H4 (cell line): ENCODE results near the gene ETF1. TPM values are rescaled to one million over a fixed set of nuclear protein-coding genes. Genes with fewer than 3 reads are reported as not detected.
"Not testable (repeated sequence)": the region's sequence is repeated elsewhere in the genome, so short reads cannot be mapped to it uniquely, and the experiment has no call there.

Experiments used
- DNase-seq: peaks from one replicate; pipeline ENCODE4 v3.0.0-alpha.2; 2015; ENCODE audit warnings: low spot score
- total RNA-seq: library from RNA; depleted of rRNA; stranded (reverse); fragments of >200 nt; shearing (Covaris generic); gene quantifications from 2 replicates; pipeline ENCODE4 v1.2.3, GENCODE V29; 2014

The ETF1 gene
- total RNA-seq, 1 experiment from 2014 or later: 163 TPM

GRCh38 chr5:138491284-138491648 lies 51.8 kb downstream of the ETF1 start:
- DNase-seq: no peak

- DNase-seq: no peak
These were observed 52.3 kb downstream of the ETF1 start for GRCh38 chr5:138490648-138491283.

DNA sequence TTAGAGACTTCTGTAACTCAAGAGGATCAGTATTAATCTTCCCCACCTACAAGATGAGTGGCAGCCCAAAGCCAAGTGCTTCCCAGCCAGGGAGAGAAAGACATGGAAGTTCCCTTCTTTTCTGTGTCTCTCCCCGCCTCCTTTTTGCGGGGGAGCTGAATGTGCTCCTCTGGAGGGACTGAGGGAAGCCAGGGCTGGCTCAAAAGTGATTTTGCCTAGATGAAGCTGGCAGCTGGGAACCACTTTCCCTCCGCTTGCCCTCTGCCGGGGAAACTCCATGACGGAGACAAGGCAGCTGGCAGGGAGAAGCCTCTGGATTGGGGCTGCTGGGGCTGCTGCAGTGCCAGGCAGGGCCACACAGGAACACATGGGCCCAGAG lies 53.4 kb downstream of the ETF1 start:
- DNase-seq: no peak

DNA sequence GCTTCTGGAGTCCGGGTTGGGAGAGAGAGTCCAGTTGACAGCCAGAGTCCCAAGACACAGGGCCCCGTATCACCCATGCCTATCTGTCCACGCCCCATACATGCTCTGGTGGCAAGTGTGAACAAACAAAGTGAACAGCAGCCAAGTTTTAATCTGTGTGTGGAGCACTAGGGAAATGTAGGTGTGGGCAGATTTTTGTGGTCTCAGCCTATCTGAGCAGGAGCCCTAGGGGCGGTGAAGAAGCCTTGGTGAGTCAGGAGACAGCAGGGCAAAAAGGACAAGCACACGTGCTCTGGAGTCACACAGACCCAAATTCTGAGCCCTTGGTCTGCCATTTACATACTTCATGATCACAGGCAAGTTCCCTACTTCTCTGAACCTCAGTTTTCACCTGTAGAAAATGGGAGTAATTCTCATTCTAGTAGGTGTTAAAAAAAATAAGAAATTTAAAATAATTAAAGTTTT lies 54.5 kb downstream of the ETF1 start:
- DNase-seq: peak; percentile 59

GRCh38 chr5:138482638-138483037 lies 60.4 kb downstream of the ETF1 start:
- DNase-seq: no peak

DNA sequence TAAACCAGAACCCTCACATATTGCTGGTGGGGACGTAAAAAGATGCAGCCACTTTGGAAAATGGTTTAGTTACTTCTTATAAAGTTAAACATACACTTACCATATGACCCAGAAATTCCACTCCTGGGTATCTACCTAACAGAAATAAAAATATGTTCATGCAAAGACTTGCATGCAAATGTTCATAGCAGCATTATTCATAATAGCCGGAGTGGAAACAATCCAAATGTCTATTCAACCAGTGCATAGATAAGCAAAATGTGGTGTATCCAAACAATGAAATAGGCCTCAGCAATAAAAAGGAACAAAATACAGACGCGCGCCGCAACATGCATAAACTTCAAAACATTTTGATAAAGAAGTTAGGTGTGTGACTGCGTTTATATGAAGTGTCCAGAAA lies 66.1 kb downstream of the ETF1 start:
- DNase-seq: no peak

DNA sequence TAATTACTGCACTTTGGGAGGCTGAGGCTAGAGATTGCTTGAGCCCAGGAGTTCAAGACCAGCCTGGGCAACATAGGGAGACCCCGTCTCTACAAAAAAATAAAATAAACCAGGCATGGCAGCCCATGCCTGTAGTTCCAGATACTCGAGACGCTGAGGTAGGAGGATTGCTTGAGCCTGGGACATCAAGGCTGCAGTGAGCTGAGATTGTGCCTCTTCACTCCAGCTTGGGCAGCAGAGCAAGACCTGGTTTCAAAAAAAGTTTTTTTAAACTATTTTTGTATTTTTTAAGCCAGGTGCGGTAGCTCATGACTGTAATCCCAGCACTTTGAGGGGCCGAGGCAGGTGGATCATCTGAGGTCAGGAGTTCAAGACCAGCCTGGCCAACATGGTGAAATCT lies 69.9 kb downstream of the ETF1 start:
- DNase-seq: not testable (repeated sequence)

DNA sequence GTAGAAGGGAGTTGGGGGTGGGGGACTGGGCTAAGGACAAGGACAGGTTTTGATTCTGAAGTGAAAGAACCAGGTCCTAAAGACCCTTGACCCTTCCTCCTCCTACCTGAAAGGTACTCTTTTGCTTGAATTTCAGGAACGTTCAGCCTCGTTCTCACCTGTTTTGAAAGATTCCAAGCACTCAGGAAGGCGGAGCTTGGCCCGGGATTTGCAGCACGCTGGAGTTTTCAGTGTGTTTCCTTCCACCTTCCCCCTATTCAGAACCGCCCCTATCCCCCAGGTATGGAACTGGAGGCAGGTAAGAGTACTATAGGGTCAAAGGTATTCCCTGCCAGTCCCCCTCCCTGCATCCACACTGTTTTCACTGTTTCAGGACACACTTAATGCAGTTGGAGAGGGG lies 70.7 kb downstream of the ETF1 start:
- no peak for DNase-seq

DNA sequence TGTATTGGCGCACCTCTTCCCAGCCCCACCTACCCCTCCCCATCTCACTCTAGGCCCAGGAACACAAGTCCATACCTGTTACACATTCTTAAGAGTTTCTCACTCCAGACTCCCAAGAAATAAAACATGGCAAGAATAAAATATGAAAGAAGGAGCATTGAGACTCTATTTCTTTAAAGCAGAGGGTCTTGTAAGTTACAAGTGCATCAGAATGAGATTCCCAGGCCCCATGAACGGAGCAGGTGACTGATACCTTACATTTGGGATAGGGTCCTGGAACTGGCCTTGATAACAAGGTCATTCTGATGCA lies 72.0 kb downstream of the ETF1 start:
- no peak for DNase-seq

GRCh38 chr5:138470322-138471051 lies 72.5 kb downstream of the ETF1 start:
- DNase-seq: peak; percentile 91

GRCh38 chr5:138469540-138470321 lies 73.3 kb downstream of the ETF1 start:
- DNase-seq: peak; percentile 92

- no peak for DNase-seq
These were observed 74.0 kb downstream of the ETF1 start for GRCh38 chr5:138468966-138469539.

GRCh38 chr5:138468133-138468965 lies 74.7 kb downstream of the ETF1 start:
- peak; percentile 53 for DNase-seq

- DNase-seq: peak; percentile 40
These were observed 75.3 kb downstream of the ETF1 start for GRCh38 chr5:138467711-138468132.

DNA sequence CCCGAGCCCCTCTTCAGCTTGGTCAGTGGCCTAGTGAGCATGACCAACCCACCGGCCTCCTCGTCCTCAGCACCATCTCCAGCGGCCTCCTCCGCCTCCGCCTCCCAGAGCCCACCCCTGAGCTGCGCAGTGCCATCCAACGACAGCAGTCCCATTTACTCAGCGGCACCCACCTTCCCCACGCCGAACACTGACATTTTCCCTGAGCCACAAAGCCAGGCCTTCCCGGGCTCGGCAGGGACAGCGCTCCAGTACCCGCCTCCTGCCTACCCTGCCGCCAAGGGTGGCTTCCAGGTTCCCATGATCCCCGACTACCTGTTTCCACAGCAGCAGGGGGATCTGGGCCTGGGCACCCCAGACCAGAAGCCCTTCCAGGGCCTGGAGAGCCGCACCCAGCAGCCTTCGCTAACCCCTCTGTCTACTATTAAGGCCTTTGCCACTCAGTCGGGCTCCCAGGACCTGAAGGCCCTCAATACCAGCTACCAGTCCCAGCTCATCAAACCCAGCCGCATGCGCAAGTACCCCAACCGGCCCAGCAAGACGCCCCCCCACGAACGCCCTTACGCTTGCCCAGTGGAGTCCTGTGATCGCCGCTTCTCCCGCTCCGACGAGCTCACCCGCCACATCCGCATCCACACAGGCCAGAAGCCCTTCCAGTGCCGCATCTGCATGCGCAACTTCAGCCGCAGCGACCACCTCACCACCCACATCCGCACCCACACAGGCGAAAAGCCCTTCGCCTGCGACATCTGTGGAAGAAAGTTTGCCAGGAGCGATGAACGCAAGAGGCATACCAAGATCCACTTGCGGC lies 75.9 kb downstream of the ETF1 start:
- DNase-seq: peak; percentile 41

- no peak for DNase-seq
These were observed 76.7 kb downstream of the ETF1 start for GRCh38 chr5:138466125-138466899.

DNA sequence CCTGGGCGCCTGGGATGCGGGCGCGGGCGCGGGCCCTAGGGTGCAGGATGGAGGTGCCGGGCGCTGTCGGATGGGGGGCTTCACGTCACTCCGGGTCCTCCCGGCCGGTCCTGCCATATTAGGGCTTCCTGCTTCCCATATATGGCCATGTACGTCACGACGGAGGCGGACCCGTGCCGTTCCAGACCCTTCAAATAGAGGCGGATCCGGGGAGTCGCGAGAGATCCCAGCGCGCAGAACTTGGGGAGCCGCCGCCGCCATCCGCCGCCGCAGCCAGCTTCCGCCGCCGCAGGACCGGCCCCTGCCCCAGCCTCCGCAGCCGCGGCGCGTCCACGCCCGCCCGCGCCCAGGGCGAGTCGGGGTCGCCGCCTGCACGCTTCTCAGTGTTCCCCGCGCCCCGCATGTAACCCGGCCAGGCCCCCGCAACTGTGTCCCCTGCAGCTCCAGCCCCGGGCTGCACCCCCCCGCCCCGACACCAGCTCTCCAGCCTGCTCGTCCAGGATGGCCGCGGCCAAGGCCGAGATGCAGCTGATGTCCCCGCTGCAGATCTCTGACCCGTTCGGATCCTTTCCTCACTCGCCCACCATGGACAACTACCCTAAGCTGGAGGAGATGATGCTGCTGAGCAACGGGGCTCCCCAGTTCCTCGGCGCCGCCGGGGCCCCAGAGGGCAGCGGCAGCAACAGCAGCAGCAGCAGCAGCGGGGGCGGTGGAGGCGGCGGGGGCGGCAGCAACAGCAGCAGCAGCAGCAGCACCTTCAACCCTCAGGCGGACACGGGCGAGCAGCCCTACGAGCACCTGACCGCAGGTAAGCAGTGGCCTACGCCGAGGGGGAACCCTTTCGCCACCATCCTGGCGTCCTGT lies 77.5 kb downstream of the ETF1 start, which contains the start of gene EGR1:
EGR1 (plus strand) TSS at position 219 of the 864 bp plus-strand sequence; CDS start at position 502, 283 bp downstream.
- DNase-seq: peak; percentile 96

GRCh38 chr5:138464388-138465260 lies 78.4 kb downstream of the ETF1 start:
- DNase-seq: peak; percentile 99
